Body of pancreas (tissue), 4 donors: ENCODE data around the gene HDC. TPM values are rescaled to one million over a fixed set of nuclear protein-coding genes. Genes with fewer than 3 reads are reported as not detected.

Experiments used
- ATAC-seq: fragments of 150-250 bp; one replicate; pipeline ENCODE4 v1.9.1; 2016
- DNase-seq, 4 donors: peaks; one replicate each; pipeline ENCODE4 v3.0.0-alpha.2; 2019
- H3K27ac ChIP-seq, 4 donors: fragments of 200-600 bp; sonication (generic); 1 replicate in 3 of 4; 2 replicates in 1 of 4; pipeline versions ENCODE4 v1.5.1 to v1.6.1; 2016 to 2019; ENCODE audit warnings: mild to moderate bottlenecking in 1 of 4, mixed read lengths in 1 of 4, moderate library complexity in 1 of 4
- H3K27me3 ChIP-seq, 2 donors: fragments of 200-600 bp; sonication (generic); one replicate each; pipeline ENCODE4 v1.6.0; 2016; ENCODE audit warnings: mild to moderate bottlenecking in 1 of 2
- H3K36me3 ChIP-seq, 2 donors: fragments of 200-600 bp; sonication (generic); replicated peaks in 1 of 2; 2 replicates each; pipeline ENCODE4 v1.5.1; 2016; ENCODE audit warnings: low read depth in 2 of 2; ENCODE audit not compliant: insufficient read depth in 1 of 2
- H3K4me1 ChIP-seq: fragments of 200-600 bp; sonication (generic); one replicate; pipeline ENCODE4 v1.6.0; 2016
- H3K4me3 ChIP-seq, 2 donors: fragments of 200-600 bp; sonication (generic); 1 replicate in 1 of 2; 2 replicates in 1 of 2; pipeline ENCODE4 v1.5.1; 2016 to 2019
- H3K9me3 ChIP-seq, 3 donors: fragments of 200-600 bp; sonication (generic); 1 replicate in 2 of 3; 2 replicates in 1 of 3; pipeline ENCODE4 v1.5.1; 2016
- CTCF ChIP-seq, 7 experiments: fragments of 450-650 bp in 4 of 7; fragments of 200-600 bp in 3 of 7; sonication (generic) in 3 of 7; IDR thresholded peaks; one replicate each; pipeline ENCODE4 v1.5.1; 2016 to 2019; ENCODE audit warnings: antibody characterized with exemption in 7 of 7
- POLR2A ChIP-seq, 3 donors: fragments of 450-650 bp; IDR thresholded peaks; one replicate each; pipeline ENCODE4 v1.6.1; 2016; ENCODE audit warnings: antibody characterized with exemption in 3 of 3, mild to moderate bottlenecking in 2 of 3
- WGBS, 2 donors: methylation state at CpG; one replicate each; pipeline ENCODE4 v1.1.5; 2017; 5-methylcytosine and 5-hydroxymethylcytosine counted together
- intact Hi-C: fragments of 100-400 bp; cut with DNase I; formaldehyde crosslinking; loops from one replicate; pipeline ENCODE4 v1.15.1; 2023
- total RNA-seq, 2 donors: library from RNA; depleted of rRNA; stranded (reverse); fragments of >200 nt; gene quantifications; one replicate each; pipeline ENCODE4 v1.1.0, GENCODE V29; 2016

HDC gene
- total RNA-seq, 2 donors from 2014 or later, result not detected

- no peak overlapping the region for H3K27ac ChIP-seq
- H3K36me3 ChIP-seq, result no peaks in the 10 kb centered on the region
- WGBS, 2 donors, result 78 to 85% methylated on average over 12 to 14 of the region's 14 CpGs
- no peaks in the 10 kb centered on the region for H3K9me3 ChIP-seq
- ATAC-seq, result no peak
- TF ChIP-seq POLR2A (IDR thresholded peaks at IDR 0.05) (no peak), CTCF (IDR thresholded peaks at IDR 0.05) (no peak)
- H3K4me1 ChIP-seq, result no peaks in the 10 kb centered on the region
- no peaks in the 10 kb centered on the region for H3K27me3 ChIP-seq
- intact Hi-C loops, result no loop called here
- no peak overlapping the region for H3K4me3 ChIP-seq
- DNase-seq, result peak in 2 of 4 donors; percentile 9 to 21
These were observed 17.5 kb downstream of the HDC start for GRCh38 chr15:50247819-50248655.

GRCh38 chr15:50246631-50247030, 18.9 kb downstream of the HDC start:
- ATAC-seq (no peak), DNase-seq (no peak)
- Histone ChIP-seq H3K4me3 (no peak overlapping the region), H3K27ac (no peak overlapping the region), H3K36me3 (no peaks in the 10 kb centered on the region), H3K9me3 (no peaks in the 10 kb centered on the region), H3K4me1 (no peaks in the 10 kb centered on the region), H3K27me3 (no peaks in the 10 kb centered on the region)
- TF ChIP-seq CTCF (IDR thresholded peaks at IDR 0.05) (no peak), POLR2A (IDR thresholded peaks at IDR 0.05) (no peak)
- WGBS, 2 donors, result 83 to 87% methylated on average over 2 of the region's 2 CpGs
- intact Hi-C loops, result no loop called here

GRCh38 chr15:50244959-50245624, 20.4 kb downstream of the HDC start:
- no peak for ATAC-seq
- no peak for TF ChIP-seq CTCF (IDR thresholded peaks at IDR 0.05)
- WGBS, 2 donors, result 56 to 62% methylated on average over 2 of the region's 2 CpGs

GRCh38 chr15:50244153-50244552, 21.4 kb downstream of the HDC start:
- ATAC-seq, result no peak

More at GRCh38 chr15:50244959-50245624, 20.4 kb downstream of the HDC start:
- Histone ChIP-seq H3K4me1 (no peaks in the 10 kb centered on the region), H3K27ac (no peak overlapping the region), H3K4me3 (no peak overlapping the region), H3K27me3 (no peaks in the 10 kb centered on the region), H3K9me3 (no peaks in the 10 kb centered on the region), H3K36me3 (no peaks in the 10 kb centered on the region)
- DNase-seq, result no peak
- intact Hi-C loops, result no loop called here

More at GRCh38 chr15:50244153-50244552, 21.4 kb downstream of the HDC start:
- WGBS, 2 donors, result 93 to 100% methylated on average over 1 of the region's 1 CpG
- Histone ChIP-seq H3K36me3 (no peaks in the 10 kb centered on the region), H3K4me1 (no peaks in the 10 kb centered on the region), H3K27ac (no peak overlapping the region), H3K27me3 (no peaks in the 10 kb centered on the region), H3K9me3 (no peaks in the 10 kb centered on the region), H3K4me3 (no peak overlapping the region)
- no peak for DNase-seq
- TF ChIP-seq POLR2A (IDR thresholded peaks at IDR 0.05) (no peak), CTCF (IDR thresholded peaks at IDR 0.05) (no peak)
- intact Hi-C loops, result no loop called here
